NCI-H1092 treated with DMSO at 0.1 percent for 48 hours (cell line): ENCODE data around the gene ZP2.
"Not testable (repeated sequence)": the region's sequence is repeated elsewhere in the genome, so short reads cannot be mapped to it uniquely, and the experiment has no call there.

ENCODE experiments used
- DNase-seq: peaks from one replicate; lab custom pipeline; 2025; lab: John Stamatoyannopoulos, UW

Gene ZP2

DNA sequence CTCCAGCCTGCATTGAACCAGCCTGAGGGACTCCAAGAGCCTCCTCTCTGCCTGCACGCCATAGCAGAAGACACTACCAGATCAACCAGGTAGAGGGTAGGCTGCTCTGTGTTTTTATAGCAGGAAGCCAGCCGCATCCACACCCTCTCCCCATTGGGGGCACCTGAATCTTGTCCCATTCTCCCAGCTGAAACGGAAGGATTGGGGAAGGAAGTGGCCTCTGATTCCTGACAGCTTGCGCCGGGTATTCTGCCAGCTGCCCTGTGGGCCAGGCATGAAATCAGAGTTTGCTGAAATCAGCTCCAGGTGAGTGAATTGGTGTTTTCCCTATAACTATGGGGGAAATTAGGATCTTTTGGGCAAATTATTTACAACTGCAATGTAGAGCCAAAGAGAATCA is at the start of gene ZP2:
TSS of gene ZP2 (minus strand) at position 89 of the 400 bp plus-strand sequence. CDS start at position 62, 27 bp downstream.
- no peak for DNase-seq

DNA sequence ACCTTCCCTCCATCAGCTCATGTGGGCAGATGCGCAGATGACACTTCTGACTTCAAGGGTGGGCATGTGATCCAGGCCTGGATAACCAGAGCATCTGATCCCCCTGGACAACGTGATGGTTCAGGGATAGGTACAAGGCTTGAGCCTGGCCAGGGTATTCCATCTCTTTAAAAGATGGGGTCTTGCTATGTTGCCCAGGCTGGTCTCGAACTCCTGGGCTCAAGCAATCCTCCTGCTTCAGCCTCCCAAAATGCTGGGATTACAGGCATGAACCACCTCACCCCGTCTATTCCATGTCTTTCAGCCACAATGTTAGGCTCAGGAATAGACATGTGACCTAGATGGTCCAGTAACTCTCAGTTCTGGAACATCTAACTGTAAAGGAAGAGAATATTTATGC is 45.9 kb upstream of the ZP2 start:
- DNase-seq, result no peak

DNA sequence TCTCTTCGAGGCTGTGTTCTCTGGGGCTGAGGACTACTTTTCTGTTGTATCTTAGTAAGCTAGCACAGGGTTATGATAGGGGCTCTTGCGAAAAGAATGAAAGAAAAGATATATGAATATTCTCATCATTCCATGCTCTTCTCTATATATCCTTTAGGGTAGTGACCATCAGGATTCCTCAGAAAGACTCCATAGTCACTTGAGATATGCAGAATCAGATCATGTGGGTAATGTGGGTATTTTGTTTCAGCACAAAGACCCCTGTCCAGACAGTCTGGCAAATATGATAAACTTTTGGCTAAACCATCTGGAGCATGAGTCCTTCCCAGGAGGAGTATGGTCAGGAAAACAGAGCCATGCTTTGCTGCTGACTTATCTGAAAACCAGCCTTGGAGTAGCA is 45.3 kb upstream of the ZP2 start:
- DNase-seq, result no peak

DNA sequence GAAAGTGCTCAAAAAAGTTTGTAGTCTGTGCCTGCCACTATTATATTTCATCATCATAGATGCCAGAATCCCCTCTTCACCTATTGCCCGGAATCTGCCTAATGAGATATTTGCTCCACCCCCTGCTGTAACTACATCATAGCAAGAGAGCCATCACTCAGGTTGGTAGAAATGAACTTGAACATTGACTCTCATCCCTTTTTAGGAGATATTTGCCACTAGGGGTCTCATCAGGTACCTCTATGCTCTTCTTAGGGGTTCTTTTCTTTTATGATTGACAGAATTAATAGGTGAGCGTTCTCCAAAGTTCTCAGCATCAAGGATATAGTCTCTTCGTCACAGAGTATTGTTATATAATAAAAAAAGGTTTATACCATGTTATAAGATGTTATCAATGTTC is 42.1 kb upstream of the ZP2 start:
- DNase-seq, result no peak

DNA sequence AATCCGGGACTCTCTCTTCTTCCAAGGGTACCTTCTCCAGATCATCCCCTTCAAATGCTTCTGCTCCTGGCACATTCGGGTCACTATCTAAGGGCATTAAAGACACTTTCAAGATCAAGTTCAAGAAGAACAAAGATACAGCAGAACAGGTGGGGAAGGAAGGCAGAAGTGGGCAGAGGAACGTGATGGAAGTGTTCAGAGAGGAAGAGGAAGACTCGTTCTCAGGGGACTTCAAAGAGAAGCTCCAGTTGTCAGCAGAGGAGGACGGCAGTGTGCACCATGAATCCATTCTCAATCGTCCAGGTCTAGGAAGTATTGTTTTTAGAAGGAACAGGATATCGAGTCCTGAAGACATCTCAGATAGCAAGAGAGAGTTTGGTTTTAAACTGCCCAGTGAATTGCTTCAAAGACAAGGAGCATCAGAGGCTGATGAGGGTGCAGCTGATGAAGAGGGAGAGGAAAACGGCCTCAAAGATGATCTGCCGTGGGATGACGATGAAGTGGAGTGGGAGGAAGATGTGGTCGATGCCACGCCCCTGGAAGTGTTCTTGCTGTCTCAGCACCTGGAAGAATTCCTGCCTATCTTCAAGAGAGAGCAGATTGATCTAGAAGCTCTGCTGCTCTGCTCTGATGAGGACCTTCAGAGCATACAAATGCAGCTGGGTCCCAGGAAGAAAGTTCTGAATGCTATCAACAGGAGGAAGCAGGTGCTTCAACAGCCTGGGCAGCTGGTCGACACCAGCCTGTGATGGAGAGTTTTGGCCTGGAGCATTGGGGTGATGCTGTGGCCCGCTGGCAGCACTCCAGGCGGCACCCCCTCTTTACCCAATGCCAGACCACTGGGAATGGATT is 38.9 kb upstream of the ZP2 start:
- DNase-seq, result no peak

DNA sequence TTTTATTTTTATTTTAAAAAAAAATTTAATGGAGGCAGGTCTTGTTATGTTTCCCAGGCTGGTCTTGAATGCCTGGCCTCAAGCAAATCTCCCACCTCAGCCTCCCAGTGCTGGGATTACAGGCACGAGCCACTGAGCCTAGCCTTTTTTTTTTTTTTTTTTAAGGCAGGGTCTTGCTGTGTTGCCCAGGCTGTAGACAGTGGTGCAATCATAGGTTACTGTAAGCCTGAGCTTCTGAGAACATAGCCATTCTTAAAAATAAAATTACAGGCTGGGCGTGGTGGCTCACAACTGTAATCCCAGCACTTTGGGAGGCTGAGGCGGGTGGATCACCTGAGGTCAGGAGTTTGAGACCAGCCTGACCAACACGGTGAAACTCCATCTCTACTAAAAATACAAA is 36.8 kb upstream of the ZP2 start:
- not testable (repeated sequence) for DNase-seq

DNA sequence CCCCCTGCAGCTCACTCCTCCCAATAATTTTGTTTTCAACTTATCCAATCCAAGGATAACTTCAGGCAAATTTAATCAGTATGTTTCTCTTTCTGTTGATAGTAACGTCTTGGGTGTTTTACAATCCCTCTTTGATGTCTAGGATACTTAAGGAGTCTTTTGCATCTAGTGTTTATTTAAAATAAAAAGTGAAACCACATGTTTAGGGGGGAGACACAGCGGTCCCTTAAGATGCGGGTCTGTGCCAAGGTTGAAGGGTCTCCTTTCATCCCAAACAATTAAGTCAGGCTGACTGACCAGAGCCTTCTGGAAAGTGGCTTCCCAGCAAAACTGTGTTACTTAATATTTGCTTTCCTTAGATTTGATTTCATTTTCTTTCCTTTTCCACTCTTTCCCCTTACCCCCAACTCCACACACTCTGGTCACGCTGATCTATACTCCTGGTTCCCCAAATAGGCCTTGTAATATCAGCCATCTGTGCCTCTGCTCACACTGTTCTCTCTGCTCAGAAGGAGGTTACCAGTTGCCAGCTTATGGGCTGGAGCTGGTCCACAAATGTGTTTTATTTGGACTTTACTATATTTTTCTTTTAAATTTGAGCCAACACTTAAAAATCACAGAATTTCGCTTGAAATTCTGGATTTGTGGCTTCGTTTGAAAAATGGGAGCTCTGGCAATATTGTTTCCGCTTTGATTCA is 33.3 kb upstream of the ZP2 start:
- DNase-seq, result no peak

DNA sequence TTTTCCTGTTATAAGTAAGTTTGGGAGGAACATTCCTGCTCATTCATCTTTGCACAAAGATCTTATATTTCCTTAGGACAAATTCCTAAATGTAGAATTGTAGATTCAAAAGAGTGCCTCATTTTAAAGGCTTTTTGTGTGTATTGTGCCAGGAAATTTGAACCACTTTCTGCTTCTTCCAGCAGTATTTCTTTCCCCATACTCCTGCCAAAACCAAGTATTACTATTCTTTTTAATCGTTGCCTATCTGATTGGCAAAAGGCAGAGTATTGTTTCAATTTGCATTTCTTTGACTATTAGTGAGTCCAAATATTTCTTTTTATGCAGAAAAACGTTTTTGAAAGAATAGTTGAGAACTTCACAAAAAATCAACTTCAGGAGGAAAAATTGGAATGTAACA is 31.4 kb upstream of the ZP2 start:
- no peak for DNase-seq

DNA sequence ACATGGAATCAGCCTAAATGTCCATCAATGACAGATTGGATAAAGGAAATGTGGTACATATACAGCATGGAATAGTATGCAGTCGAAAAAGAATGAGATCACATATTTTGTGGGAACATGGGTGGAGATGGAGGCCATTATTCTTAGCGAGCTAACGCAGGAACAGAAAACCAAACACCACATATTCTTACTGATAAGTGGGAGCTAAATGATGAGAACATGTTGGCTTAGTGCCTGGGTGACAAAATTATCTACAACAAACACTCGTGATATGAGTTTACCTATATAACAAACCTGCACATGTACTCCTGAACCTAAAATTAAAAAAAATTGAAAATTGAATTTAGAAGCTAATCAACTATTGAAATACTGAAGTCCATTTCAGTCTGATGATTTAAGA is 28.3 kb upstream of the ZP2 start:
- no peak for DNase-seq

DNA sequence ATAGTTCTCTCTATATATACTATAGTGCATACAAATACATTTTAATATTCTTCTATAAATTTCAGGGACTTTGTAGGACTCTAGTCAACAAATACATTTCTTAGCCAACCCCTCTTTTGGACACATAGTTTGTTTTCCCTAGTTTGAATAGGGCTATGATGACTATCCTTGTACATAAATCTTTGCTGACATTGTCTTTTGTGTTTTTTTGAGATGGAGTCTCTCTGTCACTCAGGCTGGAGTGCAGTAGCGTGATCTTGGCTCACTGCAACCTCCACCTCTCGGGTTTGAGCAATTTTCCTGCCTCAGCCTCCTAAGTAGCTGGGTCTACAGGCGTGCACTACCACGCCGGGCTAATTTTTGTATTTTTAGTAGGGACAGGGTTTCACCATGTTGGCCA is 25.5 kb upstream of the ZP2 start:
- no peak for DNase-seq

DNA sequence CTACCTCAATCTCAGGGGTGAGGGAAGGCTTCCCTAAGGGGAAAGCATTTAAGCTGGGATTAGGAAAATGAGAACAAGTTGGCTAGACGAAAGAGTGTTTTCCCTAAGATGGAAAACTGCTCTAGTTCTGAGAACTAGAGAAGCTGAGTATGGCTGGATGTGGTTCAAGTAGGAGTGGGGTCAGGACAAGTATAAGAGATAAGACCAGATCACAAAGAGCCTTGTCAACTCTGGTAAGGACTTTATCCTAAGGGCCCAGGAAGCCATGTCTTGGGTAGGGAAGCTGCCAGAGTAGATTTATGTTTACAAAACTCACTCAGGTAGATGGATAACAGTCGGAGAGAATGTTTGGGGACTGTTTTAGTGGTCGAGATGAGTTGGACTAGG is 23.8 kb upstream of the ZP2 start:
- no peak for DNase-seq

DNA sequence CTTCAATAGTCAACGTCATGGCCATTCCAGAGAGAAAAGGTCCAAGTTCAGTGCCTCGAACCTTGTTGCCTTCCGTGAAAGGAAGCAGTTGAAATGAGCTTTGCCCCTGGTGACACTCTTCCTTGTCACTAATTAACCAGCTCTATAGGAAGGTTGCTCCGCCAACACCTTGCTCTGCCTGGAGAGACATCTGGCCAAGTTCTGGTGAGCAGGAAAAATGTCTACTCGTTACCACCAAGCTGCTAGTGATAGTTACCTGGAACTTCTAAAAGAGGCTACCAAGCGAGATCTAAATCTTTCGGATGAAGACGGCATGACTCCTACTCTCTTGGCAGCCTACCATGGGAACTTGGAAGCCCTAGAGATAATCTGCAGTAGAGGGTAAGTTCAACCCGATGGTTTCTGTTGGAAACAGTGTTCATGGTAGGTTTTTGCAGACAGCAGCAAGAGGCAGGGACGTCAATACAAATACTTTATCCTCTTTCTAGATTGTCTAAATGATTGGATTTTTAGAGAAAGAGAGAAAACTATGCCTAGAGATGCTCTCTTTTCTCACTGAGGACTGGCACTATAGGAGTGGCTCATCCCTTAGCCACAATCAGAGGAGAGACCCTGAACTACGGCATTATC is 22.3 kb upstream of the ZP2 start, which contains the start of gene ANKS4B:
TSS of gene ANKS4B (plus strand) at position 179 of the 630 bp plus-strand sequence. CDS start at position 218, 39 bp downstream.
- DNase-seq, result no peak

DNA sequence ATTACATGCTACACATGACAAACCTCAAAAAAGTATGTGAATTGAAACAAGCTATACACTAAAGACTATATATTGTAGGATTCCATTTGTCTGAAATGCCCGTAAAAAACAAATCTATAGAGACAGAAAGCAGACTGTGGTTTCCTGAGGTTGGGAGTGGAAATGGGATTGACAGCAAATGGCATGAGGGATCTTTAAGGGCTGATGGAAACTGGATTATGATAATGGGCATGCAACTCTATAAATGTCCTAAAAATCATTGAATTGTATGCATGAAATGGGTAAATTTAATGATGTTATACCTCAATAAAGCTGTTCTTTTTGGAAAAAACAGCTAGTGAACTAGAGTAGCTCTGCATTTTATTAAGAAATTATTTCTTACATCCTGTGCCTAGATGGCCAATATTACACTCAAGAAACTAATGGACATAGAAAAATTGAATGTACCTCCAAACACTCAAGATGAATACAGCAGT is 21.7 kb upstream of the ZP2 start:
- no peak for DNase-seq

DNA sequence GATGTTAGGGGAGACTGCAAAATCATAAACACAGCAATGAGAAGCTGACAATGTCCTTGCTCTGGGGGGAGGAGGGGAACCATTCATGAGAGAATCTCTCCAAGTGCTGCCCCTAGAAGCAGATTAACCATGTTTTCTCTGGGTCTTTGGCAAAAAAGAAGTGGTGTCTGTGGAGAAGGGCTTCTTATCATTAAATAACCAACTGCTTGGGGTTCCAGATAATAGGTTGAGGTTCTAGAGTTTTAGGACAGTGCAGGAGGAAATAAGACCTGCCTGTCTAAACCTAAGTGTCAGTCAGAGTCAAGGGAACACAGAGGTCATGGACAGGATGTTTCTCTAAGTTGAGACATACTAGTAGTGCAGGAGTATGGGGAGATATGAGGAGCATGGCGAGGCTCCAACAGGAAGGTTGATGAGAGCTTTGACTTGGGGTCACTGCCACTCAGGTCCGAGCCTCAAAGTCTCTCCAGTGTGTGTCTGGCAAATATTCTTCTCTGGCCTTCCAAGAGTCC is 17.0 kb upstream of the ZP2 start:
- no peak for DNase-seq

DNA sequence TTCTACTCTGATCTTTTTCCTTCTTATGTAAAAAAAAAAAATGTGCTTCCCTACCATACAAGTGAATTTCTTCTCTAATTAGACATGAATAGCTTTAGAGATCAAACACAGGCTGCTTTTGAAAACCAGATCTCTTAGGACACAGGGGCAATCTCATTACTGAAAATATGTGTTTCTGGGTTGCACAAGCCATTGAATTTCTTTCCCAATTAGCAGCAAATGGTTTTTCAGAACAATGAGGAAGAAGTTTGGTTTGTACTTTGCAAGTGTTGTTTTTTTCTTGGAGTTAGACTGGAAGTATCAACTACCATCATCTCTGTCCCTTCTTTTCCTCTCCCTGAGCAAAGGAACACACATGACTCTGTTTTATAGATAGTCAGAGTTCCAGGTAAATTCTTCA is 16.5 kb upstream of the ZP2 start:
- no peak for DNase-seq

DNA sequence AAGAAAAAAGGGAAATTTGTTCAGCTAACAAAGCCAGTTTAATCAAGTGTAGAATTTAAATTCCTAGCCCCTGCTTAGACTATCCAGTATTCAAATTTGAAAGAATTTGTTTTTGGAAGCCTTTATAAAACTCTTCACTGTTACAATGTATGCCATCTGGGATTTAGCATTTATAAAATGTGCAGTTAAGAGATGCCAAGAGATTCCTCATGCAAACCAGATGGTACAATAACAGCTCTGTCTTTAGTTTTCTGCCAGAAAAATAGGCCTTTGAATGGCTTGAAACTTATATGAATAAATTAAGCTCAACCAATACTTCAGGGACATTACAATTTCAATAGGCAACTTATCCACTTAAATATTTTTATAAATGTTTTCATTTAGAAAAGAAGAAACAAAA is 15.4 kb upstream of the ZP2 start:
- DNase-seq, result no peak

DNA sequence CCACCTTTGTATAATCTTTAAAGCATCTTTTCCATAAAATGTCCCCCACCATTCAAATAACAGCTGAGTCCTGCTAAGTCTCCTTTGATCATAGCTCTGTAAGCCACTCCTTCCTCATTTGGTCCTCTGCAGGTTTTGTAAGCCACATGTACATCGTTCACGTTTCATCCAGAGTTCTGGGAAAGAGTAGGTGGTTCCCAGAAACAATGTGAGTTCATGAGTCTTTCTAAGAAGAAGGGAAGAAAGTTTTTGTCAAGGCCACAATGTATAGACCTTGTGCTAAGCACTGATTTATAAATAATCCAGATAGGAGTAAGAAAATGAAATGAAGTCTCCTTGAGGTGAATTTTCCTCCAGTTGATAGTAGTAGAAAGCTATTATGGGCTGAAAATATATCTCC is 13.4 kb upstream of the ZP2 start:
- DNase-seq, result no peak

DNA sequence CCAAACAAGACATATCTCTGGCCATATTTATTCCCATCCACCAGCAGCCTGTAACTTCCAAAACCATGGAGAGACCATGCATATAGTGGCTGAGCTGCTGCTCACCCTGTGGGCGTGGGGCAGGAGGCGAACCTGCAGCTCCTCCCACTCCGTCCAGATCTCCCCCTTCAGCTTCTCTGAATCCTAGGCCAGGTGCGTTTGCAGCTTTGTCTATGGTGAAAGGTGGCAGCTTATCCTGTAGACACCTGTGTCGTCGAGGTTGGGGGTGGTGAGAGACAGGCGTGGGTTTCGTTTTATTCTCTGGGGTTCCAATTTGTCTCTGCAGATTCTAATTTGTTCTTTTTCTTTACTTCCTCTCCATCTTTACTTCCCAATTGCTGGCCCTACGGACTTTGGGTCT is 12.4 kb upstream of the ZP2 start:
- no peak for DNase-seq

DNA sequence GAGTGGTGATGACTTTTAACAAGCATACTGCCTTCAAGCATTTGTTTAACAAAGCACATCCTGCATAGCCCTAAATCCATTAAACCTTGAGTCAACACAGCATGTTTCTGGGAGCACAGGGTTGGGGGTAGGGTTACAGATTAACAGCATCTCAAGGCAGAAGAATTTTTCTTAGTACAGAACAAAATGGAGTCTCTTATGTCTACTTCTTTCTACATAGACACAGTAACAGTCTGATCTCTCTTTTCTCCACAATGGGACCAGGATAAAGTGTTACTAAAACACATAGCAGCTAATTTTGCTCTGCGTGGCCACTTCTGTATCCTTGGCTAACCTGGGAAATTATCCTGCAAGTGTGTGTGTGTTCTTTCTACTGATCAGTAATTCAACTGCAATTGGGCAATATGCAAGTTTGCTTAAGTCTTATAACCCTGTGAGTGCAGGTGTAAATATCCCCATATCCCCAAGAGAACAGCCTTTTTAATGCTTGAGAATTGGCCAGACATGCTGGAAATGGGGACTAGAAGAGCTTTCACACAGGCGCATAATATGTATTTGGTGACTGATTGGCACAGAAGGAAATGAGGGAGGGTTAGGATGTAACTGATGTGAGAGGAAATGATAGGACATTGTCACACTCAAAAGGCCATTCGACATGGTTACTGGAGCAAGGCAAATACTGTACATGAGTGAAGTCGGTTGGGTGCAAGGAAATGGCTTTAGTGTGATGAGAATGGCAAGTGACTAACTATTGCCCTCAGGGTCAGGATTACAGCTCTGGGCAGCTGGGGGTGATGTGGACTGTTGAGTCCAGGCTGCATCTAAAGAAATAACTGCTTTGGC is 11.3 kb upstream of the ZP2 start:
- peak; percentile 14 for DNase-seq

DNA sequence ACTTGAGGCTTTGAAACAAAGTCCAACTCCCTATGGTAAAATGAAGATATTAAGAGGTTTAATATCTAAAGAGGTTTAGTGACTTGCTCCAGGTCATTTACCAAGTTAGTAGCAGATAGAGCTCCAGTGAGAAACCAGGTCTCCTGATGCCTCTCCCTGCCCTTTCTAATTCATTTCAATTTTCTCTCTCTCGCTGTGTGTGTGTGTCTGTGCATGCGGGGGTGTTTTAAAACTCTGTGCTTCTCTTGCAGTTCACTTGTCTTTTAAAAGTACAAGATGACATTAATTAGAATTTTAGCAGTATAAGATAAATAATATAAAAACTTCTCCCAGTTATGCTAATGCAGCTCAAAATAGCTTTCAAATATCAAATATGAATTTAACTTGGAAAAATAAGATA is 8.2 kb upstream of the ZP2 start:
- DNase-seq, result no peak

DNA sequence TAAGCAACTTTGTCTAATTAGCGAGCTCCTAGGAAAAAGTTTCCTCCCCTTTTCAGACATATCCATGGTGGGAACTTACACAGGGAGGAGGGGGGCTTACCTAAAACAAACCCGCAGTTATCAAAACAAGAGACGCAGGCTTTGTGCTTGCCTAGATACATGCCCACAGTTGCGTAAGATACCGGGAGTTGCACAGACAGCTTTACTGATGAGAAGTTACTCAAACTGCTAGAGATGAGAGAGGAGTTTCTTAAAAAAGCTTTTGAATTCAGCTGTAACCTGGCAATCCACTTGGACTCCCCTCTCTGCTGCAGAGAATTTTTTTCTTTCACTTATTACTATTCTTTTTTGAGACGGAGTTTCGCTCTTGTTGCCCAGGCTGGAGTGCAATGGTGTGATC is 6.8 kb upstream of the ZP2 start:
- no peak for DNase-seq

DNA sequence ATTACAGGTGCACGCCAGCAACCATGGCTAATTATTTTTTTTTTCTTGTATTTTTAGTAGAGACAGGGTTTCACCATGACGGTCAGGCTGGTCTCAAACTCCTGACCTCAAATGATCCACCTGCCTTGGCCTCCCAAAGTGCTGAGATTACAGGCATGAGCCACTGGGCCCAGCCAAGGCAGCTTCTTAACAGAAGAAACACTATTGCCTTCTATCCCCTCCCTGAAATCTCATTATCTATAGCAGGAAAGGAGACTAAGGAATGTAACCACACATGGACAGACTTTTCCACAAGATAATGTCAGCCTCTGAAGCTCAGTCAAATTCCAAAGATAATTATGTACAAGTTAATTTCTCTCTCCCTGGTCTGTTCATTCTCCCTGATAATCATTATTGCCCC is 5.7 kb upstream of the ZP2 start:
- DNase-seq, result no peak
